GM18498 (cell line): ENCODE data around the gene TMEM88.
"Not testable (repeated sequence)": the region's sequence is repeated elsewhere in the genome, so short reads cannot be mapped to it uniquely, and the experiment has no call there.

ENCODE experiments used
- ATAC-seq: cut with Tn5 transposase; IDR thresholded peaks from one replicate; pipeline ENCODE4 v1.9.1; 2021; ENCODE audit warnings: mild to moderate bottlenecking, moderate library complexity; ENCODE audit not compliant: unreplicated experiment

Gene TMEM88, protein sequence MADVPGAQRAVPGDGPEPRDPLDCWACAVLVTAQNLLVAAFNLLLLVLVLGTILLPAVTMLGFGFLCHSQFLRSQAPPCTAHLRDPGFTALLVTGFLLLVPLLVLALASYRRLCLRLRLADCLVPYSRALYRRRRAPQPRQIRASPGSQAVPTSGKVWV

GRCh38 chr17:7854851-7855659 is at the start of gene TMEM88:
Gene TMEM88 (plus strand): TSS chr17:7855066. CDS start chr17:7855075, 9 bp downstream.
- no peak for ATAC-seq

GRCh38 chr17:7806587-7806986 is 48.3 kb upstream of the TMEM88 start:
- no peak for ATAC-seq

GRCh38 chr17:7807206-7807605 is 47.7 kb upstream of the TMEM88 start:
- ATAC-seq = no peak

DNA sequence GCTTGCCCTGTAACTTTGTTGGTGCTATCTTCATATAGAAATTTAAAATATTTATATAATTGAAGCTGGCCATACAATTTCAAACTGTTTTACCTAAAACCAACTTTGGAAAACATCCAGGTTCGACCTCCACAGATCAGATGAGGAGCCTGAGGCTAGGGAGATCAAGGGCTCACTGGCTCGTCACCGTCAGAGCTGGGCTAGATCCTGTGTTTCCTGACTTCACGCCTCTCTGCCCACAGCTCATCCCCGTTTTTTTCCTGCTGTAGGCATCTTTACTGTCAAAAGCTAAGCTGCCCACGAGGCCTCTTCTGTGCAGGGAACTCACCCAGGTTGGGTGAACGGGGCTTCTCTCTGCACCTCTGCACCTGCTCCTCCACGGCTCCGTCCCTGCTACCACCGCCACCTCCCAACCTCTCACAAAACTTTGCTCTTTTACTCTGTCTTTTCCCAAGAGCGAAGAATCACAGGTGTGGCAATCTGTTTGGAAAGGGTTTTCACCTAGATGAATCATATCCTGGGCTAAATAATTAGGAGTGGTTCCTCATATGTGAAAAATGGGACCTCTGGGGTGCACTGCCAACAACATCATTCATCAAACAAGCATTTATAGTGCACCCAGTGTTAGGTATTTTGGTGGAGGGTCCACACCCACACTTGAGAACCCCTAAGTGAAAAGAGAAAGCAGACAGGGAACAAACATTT is 45.6 kb upstream of the TMEM88 start:
- no peak for ATAC-seq

GRCh38 chr17:7809791-7810343 is 45.0 kb upstream of the TMEM88 start:
- ATAC-seq = not testable (repeated sequence)

GRCh38 chr17:7811251-7811650 is 43.6 kb upstream of the TMEM88 start:
- no peak for ATAC-seq

GRCh38 chr17:7814969-7815368 is 39.9 kb upstream of the TMEM88 start:
- ATAC-seq = no peak

DNA sequence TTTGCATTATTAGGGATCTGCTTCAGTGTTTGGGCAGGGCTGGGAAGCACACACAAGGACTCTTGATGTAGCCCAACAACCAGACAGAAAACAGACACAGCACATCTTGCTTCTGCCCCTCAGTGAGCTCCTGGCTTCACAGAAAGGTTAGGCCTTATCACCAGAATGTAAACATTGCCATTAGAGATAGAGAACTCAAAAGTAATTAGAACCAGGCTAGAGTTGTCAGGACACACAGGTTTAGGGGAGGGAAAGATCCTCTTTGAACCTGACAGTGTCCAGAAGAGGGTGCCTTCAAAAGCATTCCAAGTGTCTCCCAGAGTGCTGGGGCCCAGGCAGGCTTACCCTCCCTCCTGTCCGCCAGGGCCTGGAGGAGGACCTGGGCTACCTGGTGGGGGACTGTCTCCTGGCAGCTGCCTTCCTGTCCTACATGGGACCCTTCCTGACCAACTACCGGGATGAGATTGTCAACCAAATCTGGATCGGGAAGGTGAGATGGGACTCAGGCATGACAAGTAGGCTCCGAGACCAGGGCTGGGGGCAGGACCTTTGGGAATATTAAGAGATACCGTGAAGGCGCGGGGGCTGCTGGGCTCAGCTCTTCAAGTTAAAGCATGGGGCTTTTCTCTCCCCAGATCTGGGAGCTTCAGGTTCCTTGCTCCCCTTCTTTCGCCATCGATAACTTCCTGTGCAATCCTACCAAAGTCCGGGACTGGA is 37.8 kb upstream of the TMEM88 start:
- no peak for ATAC-seq

DNA sequence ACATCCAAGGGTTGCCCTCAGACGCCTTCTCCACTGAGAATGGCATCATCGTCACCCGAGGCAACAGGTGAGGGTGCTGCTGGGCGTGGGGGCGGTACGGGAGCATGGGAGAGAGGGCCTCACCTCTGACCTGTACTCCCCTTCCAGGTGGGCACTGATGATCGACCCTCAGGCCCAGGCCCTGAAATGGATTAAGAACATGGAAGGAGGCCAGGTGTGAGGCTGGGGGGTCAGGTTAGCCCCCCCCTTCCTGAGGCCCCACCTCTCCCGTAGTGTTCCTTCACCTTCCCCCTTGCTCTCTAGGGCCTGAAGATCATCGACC is 37.3 kb upstream of the TMEM88 start:
- ATAC-seq = no peak

DNA sequence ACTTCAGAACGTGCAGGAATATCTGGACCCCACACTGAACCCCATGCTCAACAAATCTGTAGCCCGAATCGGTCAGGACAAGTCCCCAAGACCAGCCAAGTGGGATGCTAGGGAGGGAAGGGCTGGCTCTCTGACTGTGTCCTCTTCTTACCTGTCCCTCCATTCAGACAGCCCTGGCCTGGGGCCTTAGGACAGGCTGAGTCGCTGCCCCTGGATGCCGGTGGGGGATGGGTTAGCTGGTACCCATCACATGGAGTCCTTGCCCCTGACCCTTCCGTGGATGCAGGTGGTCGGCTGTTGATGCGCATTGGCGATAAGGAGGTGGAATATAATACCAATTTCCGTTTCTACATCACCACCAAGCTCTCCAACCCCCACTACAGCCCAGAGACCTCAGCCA is 36.8 kb upstream of the TMEM88 start:
- no peak for ATAC-seq

DNA sequence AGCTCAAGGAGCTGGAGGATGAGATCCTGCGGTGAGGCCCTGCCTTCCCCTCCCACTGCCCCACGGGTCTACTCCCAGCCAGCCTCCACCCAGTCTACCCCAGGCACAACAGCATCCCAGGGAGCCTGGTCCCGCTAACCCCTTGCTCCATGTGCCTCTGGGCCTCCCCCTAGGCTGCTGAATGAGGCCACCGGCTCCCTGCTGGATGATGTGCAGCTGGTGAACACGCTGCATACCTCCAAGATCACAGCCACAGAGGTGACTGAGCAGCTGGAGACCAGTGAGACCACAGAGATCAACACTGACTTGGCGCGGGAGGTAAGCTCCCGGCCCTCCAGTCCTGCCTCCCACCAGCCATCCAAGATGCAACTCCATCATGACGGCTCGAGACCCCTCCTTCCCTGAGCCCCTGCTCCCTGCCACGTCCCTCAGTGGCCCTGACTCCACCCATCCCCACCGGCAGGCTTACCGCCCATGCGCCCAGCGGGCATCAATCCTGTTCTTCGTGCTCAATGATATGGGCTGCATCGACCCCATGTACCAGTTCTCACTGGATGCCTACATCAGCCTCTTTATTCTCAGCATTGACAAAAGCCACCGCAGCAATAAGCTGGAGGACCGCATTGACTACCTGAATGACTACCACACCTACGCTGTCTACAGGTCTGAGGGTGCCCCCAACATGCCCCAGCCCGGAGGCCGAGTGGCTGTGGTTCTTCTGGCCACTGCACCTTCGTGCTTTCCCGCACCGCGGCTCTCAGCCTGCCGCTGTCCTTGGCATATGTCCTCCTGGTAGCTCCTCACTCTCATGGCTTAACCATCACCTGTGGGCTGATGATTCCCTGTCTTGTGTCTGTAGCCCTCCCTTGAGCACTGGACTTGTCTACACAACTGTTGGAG is 35.9 kb upstream of the TMEM88 start:
- ATAC-seq = no peak

GRCh38 chr17:7820231-7820630 is 34.6 kb upstream of the TMEM88 start:
- no peak for ATAC-seq

GRCh38 chr17:7822126-7822525 is 32.7 kb upstream of the TMEM88 start:
- no peak for ATAC-seq

DNA sequence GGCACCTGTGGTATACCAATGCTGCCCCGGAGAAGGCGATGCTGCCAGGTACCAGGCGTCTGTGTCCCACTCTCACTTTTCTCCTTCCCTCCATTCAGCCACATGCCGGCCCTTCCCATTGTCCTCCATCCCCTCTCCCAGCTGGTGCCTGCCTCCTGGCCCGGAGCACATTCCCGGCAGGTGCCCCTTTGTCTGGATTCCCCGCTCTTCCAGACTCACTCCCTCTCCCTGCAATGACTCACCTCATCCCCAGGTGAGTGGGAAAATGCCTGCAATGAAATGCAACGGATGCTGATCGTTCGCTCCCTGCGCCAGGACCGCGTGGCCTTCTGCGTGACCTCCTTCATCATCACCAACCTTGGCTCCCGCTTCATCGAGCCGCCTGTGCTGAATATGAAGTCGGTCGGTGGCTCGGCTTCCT is 31.3 kb upstream of the TMEM88 start:
- no peak for ATAC-seq

DNA sequence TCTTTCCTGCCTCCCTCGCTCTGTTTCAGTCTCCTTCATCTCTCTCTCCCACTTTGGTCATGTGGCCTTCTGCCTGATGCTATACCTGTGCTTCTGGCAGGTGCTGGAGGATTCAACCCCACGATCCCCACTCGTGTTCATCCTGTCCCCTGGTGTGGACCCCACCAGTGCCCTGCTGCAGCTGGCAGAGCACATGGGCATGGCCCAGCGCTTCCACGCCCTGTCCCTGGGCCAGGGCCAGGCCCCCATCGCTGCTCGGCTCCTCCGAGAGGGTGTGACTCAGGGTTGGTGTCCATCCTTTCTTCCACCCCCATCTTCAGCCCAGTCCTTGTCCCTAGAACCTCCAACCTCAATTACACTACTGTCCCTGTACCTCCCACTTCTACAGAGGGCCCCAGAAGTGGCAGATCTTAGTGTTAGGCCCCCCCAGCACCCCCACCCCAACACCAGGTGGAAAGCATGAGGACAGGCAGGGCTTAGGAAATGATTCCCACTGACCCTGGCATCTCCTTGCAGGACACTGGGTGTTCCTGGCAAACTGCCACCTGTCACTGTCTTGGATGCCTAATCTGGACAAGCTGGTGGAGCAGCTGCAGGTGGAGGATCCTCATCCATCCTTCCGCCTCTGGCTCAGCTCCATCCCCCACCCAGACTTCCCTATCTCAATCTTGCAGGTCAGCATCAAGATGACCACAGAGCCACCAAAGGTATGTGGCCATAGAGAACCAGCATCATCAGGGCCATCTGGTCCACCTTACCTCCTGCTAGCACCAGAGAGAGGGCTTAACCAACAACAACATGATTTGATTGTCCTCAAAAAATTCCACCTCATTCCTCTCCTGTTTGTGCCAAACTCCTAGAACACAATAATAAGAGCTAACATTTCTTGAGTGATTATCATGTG is 30.6 kb upstream of the TMEM88 start:
- ATAC-seq = no peak

GRCh38 chr17:7825206-7825990 is 29.5 kb upstream of the TMEM88 start:
- ATAC-seq = no peak

- no peak for ATAC-seq
Observed at GRCh38 chr17:7830616-7831015, 24.2 kb upstream of the TMEM88 start.

DNA sequence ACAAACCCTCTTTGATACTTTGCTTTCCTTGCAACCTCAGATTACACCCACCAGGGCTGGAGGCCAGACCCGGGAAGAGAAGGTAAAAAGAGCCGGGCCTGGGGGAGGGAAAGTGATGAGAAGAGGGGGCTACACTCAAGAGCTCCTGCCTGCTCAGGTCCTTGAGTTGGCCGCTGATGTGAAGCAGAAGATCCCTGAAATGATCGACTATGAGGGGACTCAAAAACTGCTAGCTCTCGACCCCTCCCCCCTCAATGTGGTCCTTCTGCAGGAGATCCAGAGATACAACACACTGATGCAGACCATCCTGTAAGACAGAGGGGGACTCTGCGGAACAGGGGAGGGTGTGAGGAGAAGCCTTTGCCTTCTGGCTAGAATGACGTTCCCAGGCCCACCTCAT is 23.6 kb upstream of the TMEM88 start:
- ATAC-seq = no peak
